IMR-90 (cell line): Measurements from ENCODE around the gene CDKN1C. TPM values are rescaled to one million over a fixed set of nuclear protein-coding genes. Genes with fewer than 3 reads are reported as not detected.

Experiments
- ATAC-seq: fragments of 200-7000 bp; cut with Tn5 transposase; 2 replicates; pipeline ENCODE4 v1.9.1; 2020; ENCODE audit warnings: low read depth, mild to moderate bottlenecking, moderate library complexity
- BruUV-seq: library from RNA; stranded (reverse); fragments of 400-500 nt; replicated peaks from 2 replicates; lab custom pipeline; 2021; lab: Mats Ljungman, UMichigan
- CTCF ChIA-PET: fragments of 300-600 bp; formaldehyde crosslinking; extraction: SDS; loops from one replicate; lab custom pipeline; 2021; ENCODE audit warnings: antibody characterized with exemption; lab: Yijun Ruan, JAX
- POLR2A ChIA-PET: fragments of 300-600 bp; sonication (Branson Sonifier 250); formaldehyde crosslinking; loops from one replicate; lab custom pipeline; 2022; ENCODE audit warnings: antibody characterized with exemption; ENCODE audit not compliant: unreplicated experiment; lab: Charles Lee
- DNase-seq: peaks from one replicate; pipeline ENCODE4 v3.0.0; 2013
- H2AFZ ChIP-seq: replicated peaks from 2 replicates; pipeline ENCODE3; 2013; ENCODE audit warnings: low read length, mild to moderate bottlenecking; ENCODE audit not compliant: poor library complexity
- H2AK5ac ChIP-seq: 2 replicates; pipeline ENCODE4 v1.6.1; 2013; ENCODE audit warnings: low read depth, low read length, inconsistent platforms
- H2AK9ac ChIP-seq: replicated peaks from 2 replicates; pipeline ENCODE3; 2013; ENCODE audit warnings: mild to moderate bottlenecking, low read depth, low read length, moderate library complexity; ENCODE audit not compliant: poor library complexity
- H2BK120ac ChIP-seq: 2 replicates; pipeline ENCODE4 v1.6.1; 2013; ENCODE audit warnings: low read depth, low read length, inconsistent platforms
- H2BK15ac ChIP-seq: 3 replicates; pipeline ENCODE4 v1.6.1; 2013; ENCODE audit warnings: low read depth, low read length, inconsistent platforms
- H2BK20ac ChIP-seq: 2 replicates; pipeline ENCODE4 v1.6.1; 2013; ENCODE audit warnings: low read depth, mild to moderate bottlenecking, inconsistent platforms, low read length, moderate library complexity
- H2BK5ac ChIP-seq: 2 replicates; pipeline ENCODE4 v1.6.1; 2013; ENCODE audit warnings: mild to moderate bottlenecking, low read depth, low read length, inconsistent platforms; ENCODE audit not compliant: poor library complexity, severe bottlenecking
- H3K14ac ChIP-seq: replicated peaks from 2 replicates; pipeline ENCODE4 v1.6.1; 2013; ENCODE audit warnings: low read depth, low read length, inconsistent platforms
- H3K18ac ChIP-seq: 2 replicates; pipeline ENCODE4 v1.6.1; 2013; ENCODE audit warnings: low read depth, low read length, control low read depth
- H3K23ac ChIP-seq: 2 replicates; pipeline ENCODE4 v1.6.1; 2013; ENCODE audit warnings: low read depth, low read length, inconsistent platforms
- H3K27ac ChIP-seq: 2 replicates; pipeline ENCODE4 v1.5.1; 2013; ENCODE audit warnings: mild to moderate bottlenecking, control low read depth, low read length; ENCODE audit not compliant: insufficient read depth
- H3K27me3 ChIP-seq: 2 replicates; pipeline ENCODE4 v1.6.1; 2013; ENCODE audit warnings: low read length; ENCODE audit not compliant: control insufficient read depth, insufficient read depth
- H3K36me3 ChIP-seq: 2 replicates; pipeline ENCODE4 v1.6.1; 2013; ENCODE audit warnings: low read length, mixed read lengths; ENCODE audit not compliant: control insufficient read depth, insufficient read depth
- H3K4ac ChIP-seq: 2 replicates; pipeline ENCODE4 v1.6.1; 2013; ENCODE audit warnings: low read depth, low read length, inconsistent platforms
- H3K4me1 ChIP-seq: 2 replicates; pipeline ENCODE4 v1.6.1; 2013; ENCODE audit warnings: low read length, mixed read lengths; ENCODE audit not compliant: control insufficient read depth, insufficient read depth
- H3K4me2 ChIP-seq: 2 replicates; pipeline ENCODE4 v1.6.1; 2013; ENCODE audit warnings: low read depth, mild to moderate bottlenecking, control low read depth, low read length, moderate library complexity
- H3K4me3 ChIP-seq: 2 replicates; pipeline ENCODE4 v1.5.1; 2013; ENCODE audit warnings: low read depth, mild to moderate bottlenecking, control low read depth, low read length, moderate library complexity; ENCODE audit not compliant: insufficient read depth
- H3K56ac ChIP-seq: 2 replicates; pipeline ENCODE4 v1.6.1; 2013; ENCODE audit warnings: low read length, inconsistent platforms; ENCODE audit not compliant: insufficient read depth; ENCODE audit errors: extremely low read depth
- H3K79me1 ChIP-seq, 2 experiments: 2 replicates each; pipeline ENCODE4 v1.6.1; 2013; ENCODE audit warnings: low read length in 2 of 2, inconsistent platforms in 1 of 2, low read depth in 1 of 2
- H3K9ac ChIP-seq: 2 replicates; pipeline ENCODE4 v1.6.1; 2013; ENCODE audit warnings: low read depth, low read length, control low read depth
- H3K9me1 ChIP-seq: 2 replicates; pipeline ENCODE4 v1.6.1; 2013; ENCODE audit warnings: low read length, inconsistent platforms; ENCODE audit not compliant: insufficient read depth
- H3K9me3 ChIP-seq: 2 replicates; pipeline ENCODE4 v1.6.1; 2013; ENCODE audit warnings: low read length; ENCODE audit not compliant: control insufficient read depth, insufficient read depth
- H4K20me1 ChIP-seq: 2 replicates; pipeline ENCODE4 v1.6.1; 2013; ENCODE audit warnings: low read length, inconsistent platforms; ENCODE audit not compliant: insufficient read depth
- H4K5ac ChIP-seq: 2 replicates; pipeline ENCODE4 v1.6.1; 2013; ENCODE audit warnings: mild to moderate bottlenecking, low read depth, low read length, control low read depth
- H4K8ac ChIP-seq, 2 experiments: 2 replicates each; pipeline ENCODE4 v1.6.1; 2013; ENCODE audit warnings: low read depth in 2 of 2, low read length in 2 of 2, control low read depth in 1 of 2, inconsistent platforms in 1 of 2
- H4K91ac ChIP-seq: 2 replicates; pipeline ENCODE4 v1.6.1; 2013; ENCODE audit warnings: low read depth, low read length, inconsistent platforms; ENCODE audit not compliant: insufficient read depth
- BHLHE40 ChIP-seq: fragments of 150-350 bp; IDR thresholded peaks from 2 replicates; pipeline ENCODE4 v1.6.1; 2016; ENCODE audit warnings: mild to moderate bottlenecking, low read depth, low read length
- CTCF ChIP-seq: conservative IDR thresholded peaks from 2 replicates; pipeline ENCODE4 v1.5.1; 2012; ENCODE audit warnings: mild to moderate bottlenecking, low read depth, low read length, improper control_type of control experiment
- ELK1 ChIP-seq: fragments of 150-350 bp; IDR thresholded peaks from 2 replicates; pipeline ENCODE4 v1.6.1; 2016; ENCODE audit warnings: low read depth, mild to moderate bottlenecking, low read length, moderate library complexity, borderline replicate concordance
- FOS ChIP-seq: fragments of 150-350 bp; IDR thresholded peaks from 2 replicates; pipeline ENCODE4 v1.6.1; 2016; ENCODE audit warnings: low read depth, low read length
- MAZ ChIP-seq: IDR thresholded peaks from 2 replicates; pipeline ENCODE4 v1.6.1; 2012; ENCODE audit warnings: low read depth, mild to moderate bottlenecking, low read length, improper control_type of control experiment, moderate library complexity, borderline replicate concordance
- NFE2L2 ChIP-seq: fragments of 150-350 bp; IDR thresholded peaks from 2 replicates; pipeline ENCODE4 v1.6.1; 2016; ENCODE audit warnings: low read depth, mild to moderate bottlenecking, low read length
- RAD21 ChIP-seq: IDR thresholded peaks from 2 replicates; pipeline ENCODE4 v1.6.1; 2012; ENCODE audit warnings: low read length, improper control_type of control experiment
- WGBS, 2 experiments: methylation state at CpG; one replicate each; pipeline versions ENCODE4 v1.1.5 to v1.1.7; 2013; ENCODE audit warnings: missing lambda C conversion rate in 2 of 2; ENCODE audit not compliant: insufficient read length in 1 of 2; ENCODE audit errors: extremely low coverage in 2 of 2; 5-methylcytosine and 5-hydroxymethylcytosine counted together
- dilution Hi-C: fragments of 300-500 bp; cut with HindIII; formaldehyde crosslinking; loops from one replicate; pipeline ENCODE4 v1.14.3; 2018; ENCODE audit warnings: low sequenced_read_pairs; ENCODE audit not compliant: unreplicated experiment
- in situ Hi-C: fragments of 300-500 bp; cut with MboI; formaldehyde crosslinking; loops from 3 replicates; pipeline ENCODE4 v1.14.3; 2019; ENCODE audit warnings: low sequenced_read_pairs, inconsistent platforms, mixed read lengths
- intact Hi-C: fragments of 100-400 bp; cut with micrococcal nuclease; formaldehyde crosslinking; loops from 2 replicates; pipeline ENCODE4 v1.10.0; 2022
- polyA plus RNA-seq, 3 experiments: library from polyadenylated mRNA; depleted of rRNA; stranded (reverse); fragments of >200 nt; gene quantifications; 2 replicates each; pipeline ENCODE4 v1.2.3, GENCODE V29; 2012; ENCODE audit warnings: low replicate concordance in 1 of 3
- total RNA-seq: library from RNA; depleted of rRNA; stranded (reverse); fragments of >200 nt; gene quantifications from 2 replicates; pipeline ENCODE4 v1.2.3, GENCODE V29; 2012
- TF ChIP-seq, protein P1 (sequence below): fragments of 150-350 bp; IDR thresholded peaks from 2 replicates; pipeline ENCODE4 v1.6.1; 2017; ENCODE audit warnings: mild to moderate bottlenecking, antibody characterized with exemption, low read length, low read depth

The CDKN1C gene
- total and polyA plus RNA-seq, 2 of the 4 experiments (the other 2 are of a cell fraction) = 1.6 to 3.0 TPM

GRCh38 chr11:2912498-2912897, 26.9 kb upstream of the CDKN1C start:
- Histone ChIP-seq H2BK5ac (peak overlapping the region; percentile 64), H3K9me1 (peaks cover 11% of the 10 kb centered on the region), H2AK9ac (peak overlapping the region; percentile 43), H3K4ac (peak overlapping the region; percentile 76), H3K4me2 (no peak overlapping the region), H4K20me1 (no peaks in the 10 kb centered on the region), H4K5ac (no peak overlapping the region), H3K14ac (peak overlapping the region; percentile 75; the same call in 1 of the 2 replicates), H3K4me1 (peaks cover 16% of the 10 kb centered on the region), H3K79me1 (peaks cover 0 to 7% of the 10 kb centered on the region in 2 experiments; a peak in 1 of 4 replicates), H2AK5ac (peak overlapping the region; percentile 88), H3K27ac (peak overlapping the region; percentile 30; the same call in 1 of the 2 replicates), H2AFZ (peak overlapping the region; percentile 85), H3K36me3 (no peaks in the 10 kb centered on the region; the same call in 1 of the 2 replicates), H3K27me3 (no peaks in the 10 kb centered on the region), H2BK20ac (peak overlapping the region; percentile 63), H4K91ac (peak overlapping the region; percentile 39; the same call in 1 of the 2 replicates), H4K8ac (peak overlapping the region in 1 of 2 experiments; percentile 47; a peak in 1 of 4 replicates), H2BK15ac (peak overlapping the region; percentile 1; the same call in 1 of the 3 replicates), H3K4me3 (no peak overlapping the region), H3K9me3 (no peaks in the 10 kb centered on the region), H3K18ac (no peak overlapping the region), H3K9ac (no peak overlapping the region), H3K56ac (no peak overlapping the region), H2BK120ac (peak overlapping the region; percentile 76), H3K23ac (no peak overlapping the region)
- no TSS peak for BruUV-seq
- no CpG with 5 or more reads among the region's 5 CpGs for WGBS, 2 experiments
- DNase-seq = peak; percentile 85
- peak; percentile 42; the same call in 1 of the 2 replicates for TF ChIP-seq BHLHE40
- 0 out of 2 replicates have a peak, but pooled peaks have one; percentile 5 for TF ChIP-seq RAD21
- TF ChIP-seq MAZ = peak; percentile 93
- no peak for TF ChIP-seq CTCF
- TF ChIP-seq, protein P1, sequence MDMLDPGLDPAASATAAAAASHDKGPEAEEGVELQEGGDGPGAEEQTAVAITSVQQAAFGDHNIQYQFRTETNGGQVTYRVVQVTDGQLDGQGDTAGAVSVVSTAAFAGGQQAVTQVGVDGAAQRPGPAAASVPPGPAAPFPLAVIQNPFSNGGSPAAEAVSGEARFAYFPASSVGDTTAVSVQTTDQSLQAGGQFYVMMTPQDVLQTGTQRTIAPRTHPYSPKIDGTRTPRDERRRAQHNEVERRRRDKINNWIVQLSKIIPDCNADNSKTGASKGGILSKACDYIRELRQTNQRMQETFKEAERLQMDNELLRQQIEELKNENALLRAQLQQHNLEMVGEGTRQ = no peak
- TF ChIP-seq ELK1 = no peak
- TF ChIP-seq FOS = peak; percentile 92
- TF ChIP-seq NFE2L2 = no peak
- ATAC-seq = peak; percentile 95
- ChIA-PET CTCF (no interaction called here), POLR2A (no interaction called here)
- dilution Hi-C loops (no loop called here), intact Hi-C loops (no loop called here), in situ Hi-C loops (no loop called here)
